Breast epithelium (tissue), 4 donors: ENCODE data around the gene C11orf97. TPM values are rescaled to one million over a fixed set of nuclear protein-coding genes. Genes with fewer than 3 reads are reported as not detected.
A peak's percentile ranks its signal among the peaks of the same experiment; 100 is the strongest.
"Not testable (repeated sequence)": the region's sequence is repeated elsewhere in the genome, so short reads cannot be mapped to it uniquely, and the experiment has no call there.

Experiments used
- DNase-seq, 2 donors: peaks; one replicate each; pipeline ENCODE4 v3.0.0-alpha.2; 2019; ENCODE audit warnings: low spot score in 2 of 2
- H3K27ac ChIP-seq, 2 donors: fragments of 200-600 bp; sonication (generic) in 1 of 2; one replicate each; pipeline ENCODE4 v1.5.1; 2016 to 2019; ENCODE audit warnings: mild to moderate bottlenecking in 1 of 2
- H3K27me3 ChIP-seq, 2 donors: fragments of 200-600 bp; sonication (generic) in 1 of 2; one replicate each; pipeline versions ENCODE4 v1.5.1 to v1.6.0; 2017 to 2019; ENCODE audit warnings: control low read depth in 1 of 2, mild to moderate bottlenecking in 1 of 2
- H3K36me3 ChIP-seq: fragments of 200-600 bp; one replicate; pipeline ENCODE4 v1.5.1; 2019
- H3K4me1 ChIP-seq, 2 donors: fragments of 200-600 bp; sonication (generic); one replicate each; pipeline ENCODE4 v1.5.1; 2016 to 2019; ENCODE audit warnings: control low read depth in 1 of 2
- H3K4me3 ChIP-seq, 3 donors: fragments of 200-600 bp; sonication (generic); 1 replicate in 2 of 3; 2 replicates in 1 of 3; pipeline ENCODE4 v1.5.1; 2016 to 2019; ENCODE audit warnings: mild to moderate bottlenecking in 3 of 3, moderate library complexity in 2 of 3
- H3K9me3 ChIP-seq, 2 donors: fragments of 200-600 bp; sonication (generic) in 1 of 2; one replicate each; pipeline ENCODE4 v1.5.1; 2016 to 2019; ENCODE audit warnings: control low read depth in 1 of 2
- POLR2A ChIP-seq: fragments of 450-650 bp; IDR thresholded peaks from one replicate; pipeline ENCODE4 v1.6.1; 2016; ENCODE audit warnings: antibody characterized with exemption, mild to moderate bottlenecking, moderate library complexity
- POLR2AphosphoS5 ChIP-seq, 3 donors: sonication (generic); formaldehyde crosslinking; IDR thresholded peaks; one replicate each; pipeline ENCODE4 v1.6.1; 2017; ENCODE audit warnings: antibody characterized with exemption in 3 of 3
- intact Hi-C: fragments of 100-400 bp; cut with DNase I; formaldehyde crosslinking; loops from one replicate; pipeline ENCODE4 v1.15.1; 2023; ENCODE audit warnings: low total_unique reads
- total RNA-seq, 3 donors: library from RNA; depleted of rRNA; stranded (reverse); fragments of >200 nt; gene quantifications; one replicate each; pipeline ENCODE4 v1.1.0, GENCODE V29; 2016
- TF ChIP-seq, protein P1 (sequence below), 3 donors: fragments of 450-650 bp; IDR thresholded peaks; one replicate each; pipeline ENCODE4 v1.5.1; 2016 to 2017; ENCODE audit warnings: antibody characterized with exemption in 3 of 3, mild to moderate bottlenecking in 3 of 3, moderate library complexity in 3 of 3

C11orf97 gene
- total RNA-seq, 3 donors from 2014 or later, result not detected

DNA sequence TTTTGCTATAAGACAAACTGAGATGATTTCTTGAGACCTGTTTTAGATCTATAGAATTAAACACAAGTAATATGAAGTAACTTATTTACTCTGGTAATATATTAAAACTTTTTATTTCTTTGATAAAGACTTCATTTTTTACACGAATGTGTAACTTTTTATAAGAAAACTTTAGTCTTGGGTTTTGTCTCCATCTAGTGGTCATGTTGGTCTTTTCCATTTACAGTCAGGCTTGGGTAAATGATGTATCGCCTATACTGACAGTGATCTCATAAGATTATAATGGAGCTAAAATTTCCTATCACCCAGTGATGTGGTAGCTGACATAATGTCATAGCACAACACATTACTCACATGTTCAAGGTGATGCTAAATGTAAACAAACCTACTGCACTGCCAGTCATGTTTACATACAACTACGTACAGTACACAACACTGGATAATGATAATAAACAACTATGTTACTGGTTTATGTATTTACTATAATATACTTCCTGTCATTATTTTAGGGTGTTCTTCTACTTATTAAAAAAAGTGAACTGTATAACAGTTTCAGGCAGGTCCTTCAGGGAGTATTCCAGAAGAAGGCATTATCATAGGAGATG lies 7.5 kb upstream of the C11orf97 start:
- Histone ChIP-seq H3K4me1 (no peaks in the 10 kb centered on the region), H3K27ac (no peak overlapping the region), H3K36me3 (no peaks in the 10 kb centered on the region), H3K27me3 (no peaks in the 10 kb centered on the region), H3K9me3 (no peaks in the 10 kb centered on the region), H3K4me3 (no peak overlapping the region)
- DNase-seq, result no peak
- intact Hi-C loops, result no loop called here
- TF ChIP-seq, protein P1, sequence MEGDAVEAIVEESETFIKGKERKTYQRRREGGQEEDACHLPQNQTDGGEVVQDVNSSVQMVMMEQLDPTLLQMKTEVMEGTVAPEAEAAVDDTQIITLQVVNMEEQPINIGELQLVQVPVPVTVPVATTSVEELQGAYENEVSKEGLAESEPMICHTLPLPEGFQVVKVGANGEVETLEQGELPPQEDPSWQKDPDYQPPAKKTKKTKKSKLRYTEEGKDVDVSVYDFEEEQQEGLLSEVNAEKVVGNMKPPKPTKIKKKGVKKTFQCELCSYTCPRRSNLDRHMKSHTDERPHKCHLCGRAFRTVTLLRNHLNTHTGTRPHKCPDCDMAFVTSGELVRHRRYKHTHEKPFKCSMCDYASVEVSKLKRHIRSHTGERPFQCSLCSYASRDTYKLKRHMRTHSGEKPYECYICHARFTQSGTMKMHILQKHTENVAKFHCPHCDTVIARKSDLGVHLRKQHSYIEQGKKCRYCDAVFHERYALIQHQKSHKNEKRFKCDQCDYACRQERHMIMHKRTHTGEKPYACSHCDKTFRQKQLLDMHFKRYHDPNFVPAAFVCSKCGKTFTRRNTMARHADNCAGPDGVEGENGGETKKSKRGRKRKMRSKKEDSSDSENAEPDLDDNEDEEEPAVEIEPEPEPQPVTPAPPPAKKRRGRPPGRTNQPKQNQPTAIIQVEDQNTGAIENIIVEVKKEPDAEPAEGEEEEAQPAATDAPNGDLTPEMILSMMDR (IDR thresholded peaks at IDR 0.05), result peak; percentile 47 to 55 (median 54)
- no peak for TF ChIP-seq POLR2AphosphoS5 (IDR thresholded peaks at IDR 0.05)

DNA sequence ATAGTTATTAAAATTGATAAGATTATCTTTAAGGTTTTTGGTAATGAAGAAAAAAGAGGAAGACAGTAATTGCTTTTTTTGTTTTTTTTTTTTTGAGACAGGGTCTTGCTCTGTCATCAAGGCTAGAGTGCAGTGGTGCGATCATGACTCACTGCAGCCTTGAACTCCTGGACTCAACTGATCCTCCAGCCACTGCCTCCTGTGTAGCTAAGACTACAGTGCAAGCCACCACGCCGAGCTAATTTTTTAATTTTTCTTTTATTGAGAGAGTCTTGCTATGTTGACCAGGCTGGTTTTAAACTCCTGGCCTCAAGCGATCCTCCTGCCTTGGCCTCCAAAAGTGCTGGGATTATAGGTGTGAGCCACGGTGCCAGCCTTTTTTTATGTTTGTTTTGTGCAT lies 5.7 kb upstream of the C11orf97 start:
- intact Hi-C loops, result not testable (repeated sequence)

DNA sequence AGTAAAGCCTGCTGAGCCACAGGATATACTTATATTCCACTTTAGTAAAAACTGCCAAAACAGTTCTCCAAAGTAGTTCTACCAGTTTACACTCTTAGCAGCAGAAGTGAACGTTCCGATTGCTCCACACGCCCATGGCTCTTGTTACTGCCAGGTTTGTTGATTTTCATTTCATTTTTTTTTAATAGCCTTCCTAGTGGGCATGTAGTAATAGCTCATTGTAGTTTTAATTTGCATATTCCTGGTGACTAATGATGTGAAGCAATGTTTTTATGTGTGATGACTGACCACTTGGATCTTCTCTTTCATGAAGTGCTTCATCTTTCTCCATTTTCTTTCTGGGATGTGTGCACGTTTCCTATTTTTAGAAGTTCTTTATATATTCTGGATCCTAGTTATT lies 4.8 kb upstream of the C11orf97 start:
- Histone ChIP-seq H3K9me3 (no peaks in the 10 kb centered on the region), H3K4me1 (no peaks in the 10 kb centered on the region), H3K4me3 (no peak overlapping the region), H3K36me3 (no peaks in the 10 kb centered on the region), H3K27ac (no peak overlapping the region), H3K27me3 (no peaks in the 10 kb centered on the region)
- TF ChIP-seq, protein P1 (IDR thresholded peaks at IDR 0.05), result no peak
- no peak for TF ChIP-seq POLR2AphosphoS5 (IDR thresholded peaks at IDR 0.05)
- TF ChIP-seq POLR2A, result no peak
- no peak for DNase-seq
- intact Hi-C loops, result no loop called here

More for the DNA sequence above, 5.7 kb upstream of the C11orf97 start:
- H3K9me3 ChIP-seq, H3K27ac ChIP-seq, H3K4me1 ChIP-seq, H3K27me3 ChIP-seq, H3K36me3 ChIP-seq, DNase-seq, H3K4me3 ChIP-seq: not testable (repeated sequence)

DNA sequence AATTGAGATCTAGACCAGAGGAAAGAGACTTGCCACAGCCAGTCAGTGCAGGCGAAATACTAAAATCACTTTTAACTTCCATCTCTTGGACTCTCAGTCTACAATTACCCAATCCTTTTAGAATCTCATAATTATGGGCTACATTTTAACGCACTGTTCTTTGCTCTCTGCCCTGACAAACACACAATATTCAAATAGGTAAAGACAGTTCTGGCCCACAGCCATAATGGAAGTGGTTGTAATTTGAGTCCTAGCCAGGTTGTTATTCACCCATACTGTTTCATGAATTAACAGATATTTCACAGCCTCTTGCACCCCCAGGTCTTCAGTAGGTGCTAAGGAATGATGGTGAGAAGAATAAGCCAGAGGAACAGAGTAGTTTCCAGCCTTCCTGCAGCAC lies 830 bp downstream of the C11orf97 start:
- Histone ChIP-seq H3K4me3 (no peak overlapping the region), H3K9me3 (no peaks in the 10 kb centered on the region), H3K27me3 (no peaks in the 10 kb centered on the region), H3K27ac (no peak overlapping the region), H3K36me3 (no peaks in the 10 kb centered on the region), H3K4me1 (no peaks in the 10 kb centered on the region)
- intact Hi-C loops, result no loop called here
- no peak for DNase-seq
- TF ChIP-seq, protein P1 (IDR thresholded peaks at IDR 0.05), result no peak
- no peak for TF ChIP-seq POLR2AphosphoS5 (IDR thresholded peaks at IDR 0.05)
- TF ChIP-seq POLR2A, result no peak

DNA sequence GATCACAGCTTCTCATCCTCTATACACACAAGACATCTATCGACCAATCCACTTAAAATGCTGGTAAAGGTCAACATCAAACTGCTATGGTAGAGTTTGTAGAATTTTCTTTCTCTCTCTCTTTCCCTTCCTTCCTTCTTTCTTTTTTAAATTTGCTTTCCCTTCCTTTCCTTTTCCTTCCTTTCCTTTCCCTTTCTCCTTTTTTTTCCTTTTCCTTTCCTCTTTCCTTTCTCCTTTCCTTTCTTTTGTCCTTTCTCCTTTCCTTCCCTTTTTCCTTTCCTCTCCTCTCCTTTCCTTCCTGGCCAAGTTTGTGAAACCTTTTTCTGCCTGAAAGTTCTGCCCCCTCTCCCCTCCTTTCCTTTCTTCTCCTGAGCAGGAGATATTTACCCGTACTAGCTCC lies 3.1 kb downstream of the C11orf97 start:
- intact Hi-C loops, result no loop called here
- TF ChIP-seq, protein P1 (IDR thresholded peaks at IDR 0.05), result no peak
- TF ChIP-seq POLR2AphosphoS5 (IDR thresholded peaks at IDR 0.05) (no peak), POLR2A (no peak)
- H3K27me3 ChIP-seq, result no peaks in the 10 kb centered on the region
- H3K9me3 ChIP-seq, result no peaks in the 10 kb centered on the region
- H3K36me3 ChIP-seq, result no peaks in the 10 kb centered on the region
- H3K27ac ChIP-seq, result no peak overlapping the region
- H3K4me3 ChIP-seq, result no peak overlapping the region
- no peak for DNase-seq
- peaks cover 0 to 3% of the 10 kb centered on the region in 2 donors for H3K4me1 ChIP-seq

DNA sequence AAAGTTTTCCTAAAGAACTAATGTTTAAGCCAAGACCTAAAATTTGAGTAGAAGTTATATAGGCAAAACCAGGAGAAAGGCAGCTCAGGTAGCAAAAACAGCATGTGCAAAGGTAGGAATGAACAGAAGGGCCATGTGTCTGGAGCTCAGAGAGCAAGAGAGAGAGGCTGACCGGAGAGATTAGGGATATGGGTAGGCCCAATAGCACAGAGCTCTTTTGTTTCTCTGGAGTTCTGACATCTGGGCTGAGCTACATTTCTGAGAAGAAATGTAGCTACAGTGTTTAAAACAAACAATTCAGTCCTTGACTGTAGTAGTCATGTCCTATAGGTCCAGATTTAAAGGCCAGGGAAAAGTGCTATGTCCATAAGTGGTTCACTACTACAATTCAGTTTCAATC lies 4.5 kb downstream of the C11orf97 start:
- H3K27ac ChIP-seq, result no peak overlapping the region
- no peaks in the 10 kb centered on the region for H3K36me3 ChIP-seq
- H3K9me3 ChIP-seq, result no peaks in the 10 kb centered on the region
- peaks cover 0 to 3% of the 10 kb centered on the region in 2 donors for H3K4me1 ChIP-seq
- TF ChIP-seq POLR2AphosphoS5 (IDR thresholded peaks at IDR 0.05) (no peak), POLR2A (no peak)
- TF ChIP-seq, protein P1 (IDR thresholded peaks at IDR 0.05), result no peak
- DNase-seq, result no peak
- no peaks in the 10 kb centered on the region for H3K27me3 ChIP-seq
- intact Hi-C loops, result no loop called here
- no peak overlapping the region for H3K4me3 ChIP-seq
